Lung (tissue), 12 donors: ENCODE results near the gene AMY2B. TPM values are rescaled to one million over a fixed set of nuclear protein-coding genes. Genes with fewer than 3 reads are reported as not detected.
"Not testable (repeated sequence)": the region's sequence is repeated elsewhere in the genome, so short reads cannot be mapped to it uniquely, and the experiment has no call there.

ENCODE experiments used
- ATAC-seq: fragments of 200-7000 bp; cut with Tn5 transposase; one replicate; pipeline ENCODE4 v1.9.1; 2020; ENCODE audit warnings: moderate number of reproducible peaks; ENCODE audit not compliant: insufficient read depth, low FRiP score
- DNase-seq, 3 donors: peaks; one replicate each; pipeline ENCODE4 v3.0.0-alpha.2; 2013 to 2017
- H3K27ac ChIP-seq, 2 donors: one replicate each; pipeline ENCODE4 v1.5.1; 2013; ENCODE audit warnings: mild to moderate bottlenecking in 2 of 2, moderate library complexity in 2 of 2, control low read depth in 1 of 2, inconsistent platforms in 1 of 2, low read depth in 1 of 2, low read length in 1 of 2
- H3K27me3 ChIP-seq, 3 donors: one replicate each; pipeline ENCODE4 v1.5.1; 2013; ENCODE audit warnings: low read length in 2 of 3; ENCODE audit not compliant: control insufficient read depth in 3 of 3, insufficient read depth in 3 of 3
- H3K36me3 ChIP-seq, 4 donors: one replicate each; pipeline ENCODE4 v1.5.1; 2013; ENCODE audit warnings: low read length in 4 of 4, mild to moderate bottlenecking in 1 of 4, moderate library complexity in 1 of 4; ENCODE audit not compliant: control insufficient read depth in 4 of 4, insufficient read depth in 4 of 4
- H3K4me1 ChIP-seq, 5 donors: one replicate each; pipeline ENCODE4 v1.5.1; 2013; ENCODE audit warnings: low read length in 5 of 5, mild to moderate bottlenecking in 2 of 5, moderate library complexity in 1 of 5; ENCODE audit not compliant: control insufficient read depth in 5 of 5, insufficient read depth in 5 of 5
- H3K4me3 ChIP-seq: one replicate; pipeline ENCODE4 v1.5.1; 2013; ENCODE audit warnings: mild to moderate bottlenecking, control low read depth, moderate library complexity
- H3K9ac ChIP-seq, 2 donors: one replicate each; pipeline ENCODE4 v1.5.1; 2013; ENCODE audit warnings: low read length in 2 of 2, control low read depth in 1 of 2; ENCODE audit not compliant: insufficient read depth in 1 of 2
- H3K9me3 ChIP-seq, 4 donors: one replicate each; pipeline ENCODE4 v1.5.1; 2013; ENCODE audit warnings: low read length in 3 of 4, mild to moderate bottlenecking in 1 of 4, moderate library complexity in 1 of 4; ENCODE audit not compliant: control insufficient read depth in 4 of 4, insufficient read depth in 3 of 4
- CTCF ChIP-seq: IDR thresholded peaks from 2 replicates; pipeline ENCODE4 v1.5.1; 2012; ENCODE audit warnings: mild to moderate bottlenecking; ENCODE audit errors: control extremely low read depth, extremely low read depth
- WGBS, 2 donors: extraction: QIAGEN DNeasy Blood & Tissue Kit; methylation state at CpG; one replicate each; pipeline ENCODE4 v1.1.7; 2013; 5-methylcytosine and 5-hydroxymethylcytosine counted together
- polyA plus RNA-seq, 2 donors: library from polyadenylated mRNA; stranded (reverse); fragments of 200-250 nt; gene quantifications; one replicate each; pipeline ENCODE4 v1.2.1, GENCODE V29; 2013
- total RNA-seq, 2 donors: library from RNA; depleted of rRNA in 1 of 2; stranded (reverse); fragments of >200 nt in 1 of 2; gene quantifications; one replicate each; pipeline ENCODE4 v1.2.1, GENCODE V29; 2014 to 2021
- donor health status: control.
- donor health status: control.
- donor health status: Bipolar disorder and iron deficiency.
- donor health status: healthy.
- donor health status: DM: yes; HTN: yes; CAD: no.

AMY2B gene
- total and polyA plus RNA-seq, 4 donors: 7.3 to 41.3 (median 26.9) TPM

- no peak for ATAC-seq
These were observed 12.5 kb downstream of the AMY2B start for GRCh38 chr1:103583887-103584286.

GRCh38 chr1:103584537-103584936, 13.1 kb downstream of the AMY2B start:
- DNase-seq (no peak), ATAC-seq (no peak)
- no peak overlapping the region for H3K4me3 ChIP-seq
- peaks cover 0 to 3% (median 0%) of the 10 kb centered on the region in 4 donors for H3K9me3 ChIP-seq
- no peak overlapping the region for H3K27ac ChIP-seq
- no peak overlapping the region for H3K9ac ChIP-seq
- no peak for TF ChIP-seq CTCF
- WGBS, 2 donors: 76 to 79% methylated on average over 2 of the region's 2 CpGs
- peaks cover 0 to 5% (median 2%) of the 10 kb centered on the region in 4 donors for H3K36me3 ChIP-seq
- H3K27me3 ChIP-seq: no peaks in the 10 kb centered on the region
- H3K4me1 ChIP-seq: peaks cover 0 to 16% (median 0%) of the 10 kb centered on the region in 5 donors

More at GRCh38 chr1:103583887-103584286, 12.5 kb downstream of the AMY2B start:
- Histone ChIP-seq H3K36me3 (peaks cover 0 to 5% (median 2%) of the 10 kb centered on the region in 4 donors), H3K27me3 (no peaks in the 10 kb centered on the region), H3K4me1 (peaks cover 0 to 16% (median 0%) of the 10 kb centered on the region in 5 donors), H3K9ac (no peak overlapping the region), H3K4me3 (no peak overlapping the region), H3K9me3 (no peaks in the 10 kb centered on the region), H3K27ac (no peak overlapping the region)
- no peak for TF ChIP-seq CTCF
- WGBS, 2 donors: 88 to 89% methylated on average over 3 of the region's 3 CpGs
- DNase-seq: no peak

GRCh38 chr1:103602740-103603139, 31.4 kb downstream of the AMY2B start:
- WGBS, 2 donors: no CpG with 5 or more reads among the region's 3 CpGs
- not testable (repeated sequence) for ATAC-seq, H3K27me3 ChIP-seq, H3K4me1 ChIP-seq, H3K9ac ChIP-seq, H3K9me3 ChIP-seq, H3K36me3 ChIP-seq, H3K4me3 ChIP-seq, H3K27ac ChIP-seq, DNase-seq

- Histone ChIP-seq H3K36me3 (no peaks in the 10 kb centered on the region), H3K27ac (no peak overlapping the region), H3K9me3 (no peaks in the 10 kb centered on the region), H3K27me3 (no peaks in the 10 kb centered on the region), H3K4me1 (no peaks in the 10 kb centered on the region), H3K9ac (no peak overlapping the region), H3K4me3 (no peak overlapping the region)
- TF ChIP-seq CTCF: no peak
- ATAC-seq (no peak), DNase-seq (no peak)
- 88 to 94% methylated on average over 2 of the region's 2 CpGs for WGBS, 2 donors
These were observed 45.0 kb downstream of the AMY2B start for GRCh38 chr1:103616362-103616761.

- H3K9me3 ChIP-seq, H3K27me3 ChIP-seq, H3K27ac ChIP-seq, H3K4me3 ChIP-seq, H3K9ac ChIP-seq, DNase-seq, H3K4me1 ChIP-seq, H3K36me3 ChIP-seq, ATAC-seq: not testable (repeated sequence)
- WGBS, 2 donors: 92 to 93% methylated on average over 3 of the region's 3 CpGs
These were observed 45.6 kb downstream of the AMY2B start, which contains the start of gene AMY2A for GRCh38 chr1:103616994-103617477. Gene AMY2A, plus strand, starts transcription at chr1:103617427. Its CDS starts 14 bp downstream, at chr1:103617441.

GRCh38 chr1:103627436-103627835, 56.0 kb downstream of the AMY2B start:
- H3K27me3 ChIP-seq, H3K36me3 ChIP-seq, H3K9ac ChIP-seq, H3K27ac ChIP-seq, H3K9me3 ChIP-seq, H3K4me1 ChIP-seq, DNase-seq, H3K4me3 ChIP-seq, ATAC-seq: not testable (repeated sequence)
- 86 to 88% methylated on average over 3 of the region's 4 CpGs for WGBS, 2 donors
